Measurements from ENCODE around the gene UBASH3A. TPM values are rescaled to one million over a fixed set of nuclear protein-coding genes. Genes with fewer than 3 reads are reported as not detected.
A peak's percentile ranks its signal among the peaks of the same experiment; 100 is the strongest.

The UBASH3A gene
- total and polyA plus RNA-seq, 2 experiments from 2014 or later, result not detected

GRCh38 chr21:42461185-42461520 is 57.5 kb downstream of the UBASH3A start:
- no peak overlapping the region for H3K27ac ChIP-seq
- H3K27me3 ChIP-seq, result no peaks in the 10 kb centered on the region
- H3K9me3 ChIP-seq (ENCODE audit: low read depth), result no peaks in the 10 kb centered on the region
- no peaks in the 10 kb centered on the region for H3K4me1 ChIP-seq (ENCODE audit: low read depth)
- H3K36me3 ChIP-seq, result no peaks in the 10 kb centered on the region
- no peak for DNase-seq (ENCODE audit: low read depth in 1 of 2, low spot score in 1 of 2)
- TF ChIP-seq, protein P1, sequence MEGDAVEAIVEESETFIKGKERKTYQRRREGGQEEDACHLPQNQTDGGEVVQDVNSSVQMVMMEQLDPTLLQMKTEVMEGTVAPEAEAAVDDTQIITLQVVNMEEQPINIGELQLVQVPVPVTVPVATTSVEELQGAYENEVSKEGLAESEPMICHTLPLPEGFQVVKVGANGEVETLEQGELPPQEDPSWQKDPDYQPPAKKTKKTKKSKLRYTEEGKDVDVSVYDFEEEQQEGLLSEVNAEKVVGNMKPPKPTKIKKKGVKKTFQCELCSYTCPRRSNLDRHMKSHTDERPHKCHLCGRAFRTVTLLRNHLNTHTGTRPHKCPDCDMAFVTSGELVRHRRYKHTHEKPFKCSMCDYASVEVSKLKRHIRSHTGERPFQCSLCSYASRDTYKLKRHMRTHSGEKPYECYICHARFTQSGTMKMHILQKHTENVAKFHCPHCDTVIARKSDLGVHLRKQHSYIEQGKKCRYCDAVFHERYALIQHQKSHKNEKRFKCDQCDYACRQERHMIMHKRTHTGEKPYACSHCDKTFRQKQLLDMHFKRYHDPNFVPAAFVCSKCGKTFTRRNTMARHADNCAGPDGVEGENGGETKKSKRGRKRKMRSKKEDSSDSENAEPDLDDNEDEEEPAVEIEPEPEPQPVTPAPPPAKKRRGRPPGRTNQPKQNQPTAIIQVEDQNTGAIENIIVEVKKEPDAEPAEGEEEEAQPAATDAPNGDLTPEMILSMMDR (IDR thresholded peaks at IDR 0.05; ENCODE audit: low read depth, low read length), result no peak
- H3K4me3 ChIP-seq, result no peak overlapping the region

- no peak overlapping the region for H3K4me3 ChIP-seq
- H3K36me3 ChIP-seq, result no peaks in the 10 kb centered on the region
- H3K4me1 ChIP-seq (ENCODE audit: low read depth), result no peaks in the 10 kb centered on the region
- no peaks in the 10 kb centered on the region for H3K9me3 ChIP-seq (ENCODE audit: low read depth)
- H3K27me3 ChIP-seq, result no peaks in the 10 kb centered on the region
- TF ChIP-seq, protein P1 (IDR thresholded peaks at IDR 0.05; ENCODE audit: low read depth, low read length), result no peak
- H3K27ac ChIP-seq, result no peak overlapping the region
- no peak for DNase-seq (ENCODE audit: low read depth in 1 of 2, low spot score in 1 of 2)
Observed at GRCh38 chr21:42461881-42462877, 58.5 kb downstream of the UBASH3A start.

GRCh38 chr21:42463861-42464515 is 60.3 kb downstream of the UBASH3A start:
- DNase-seq (ENCODE audit: low read depth in 1 of 2, low spot score in 1 of 2), result peak in 1 of 2 donors; percentile 57
- TF ChIP-seq, protein P1 (IDR thresholded peaks at IDR 0.05; ENCODE audit: low read depth, low read length), result no peak

GRCh38 chr21:42465008-42465802 is 61.5 kb downstream of the UBASH3A start:
- no peaks in the 10 kb centered on the region for H3K27me3 ChIP-seq
- H3K4me1 ChIP-seq (ENCODE audit: low read depth), result no peaks in the 10 kb centered on the region
- no peaks in the 10 kb centered on the region for H3K36me3 ChIP-seq
- peak in 1 of 2 donors; percentile 54 for DNase-seq (ENCODE audit: low read depth in 1 of 2, low spot score in 1 of 2)
- H3K9me3 ChIP-seq (ENCODE audit: low read depth), result no peaks in the 10 kb centered on the region
- TF ChIP-seq, protein P1 (IDR thresholded peaks at IDR 0.05; ENCODE audit: low read depth, low read length), result no peak
- H3K27ac ChIP-seq, result no peak overlapping the region
- no peak overlapping the region for H3K4me3 ChIP-seq

More at GRCh38 chr21:42463861-42464515, 60.3 kb downstream of the UBASH3A start:
- no peaks in the 10 kb centered on the region for H3K27me3 ChIP-seq
- H3K4me3 ChIP-seq, result no peak overlapping the region
- no peaks in the 10 kb centered on the region for H3K36me3 ChIP-seq
- H3K9me3 ChIP-seq (ENCODE audit: low read depth), result no peaks in the 10 kb centered on the region
- no peaks in the 10 kb centered on the region for H3K4me1 ChIP-seq (ENCODE audit: low read depth)
- no peak overlapping the region for H3K27ac ChIP-seq

DNA sequence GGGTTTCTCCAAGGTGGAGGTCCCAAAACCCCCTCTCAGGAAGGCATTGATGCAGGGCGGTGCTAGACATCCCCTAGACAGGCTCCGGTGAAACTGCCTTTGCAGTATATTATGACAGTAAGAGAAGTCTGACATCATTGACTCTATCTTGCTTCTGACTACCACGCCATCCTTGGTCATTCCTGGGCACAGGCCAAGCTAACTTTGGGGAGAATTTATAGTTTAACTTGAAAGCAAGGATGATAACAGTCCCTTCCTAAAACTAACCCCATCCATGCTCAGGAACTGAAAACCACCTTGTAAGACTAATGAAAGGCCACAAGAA is 62.1 kb downstream of the UBASH3A start:
- DNase-seq (ENCODE audit: low read depth in 1 of 2, low spot score in 1 of 2), result no peak
- no peaks in the 10 kb centered on the region for H3K36me3 ChIP-seq
- no peak overlapping the region for H3K27ac ChIP-seq
- TF ChIP-seq, protein P1 (IDR thresholded peaks at IDR 0.05; ENCODE audit: low read depth, low read length), result no peak
- H3K4me1 ChIP-seq (ENCODE audit: low read depth), result no peaks in the 10 kb centered on the region
- no peaks in the 10 kb centered on the region for H3K27me3 ChIP-seq
- no peaks in the 10 kb centered on the region for H3K9me3 ChIP-seq (ENCODE audit: low read depth)
- no peak overlapping the region for H3K4me3 ChIP-seq

Data from cardiac muscle cell (in vitro differentiated cells and primary cell).